Panc1 (cell line): ENCODE measurements around the gene ASPA.
"Not testable (repeated sequence)": the region's sequence is repeated elsewhere in the genome, so short reads cannot be mapped to it uniquely, and the experiment has no call there.

Source experiments
- CTCF ChIP-seq: fragments of 450-650 bp; IDR thresholded peaks from 2 replicates; pipeline ENCODE4 v1.5.1; 2017; ENCODE audit warnings: mild to moderate bottlenecking
- POLR2AphosphoS5 ChIP-seq: IDR thresholded peaks from 2 replicates; pipeline ENCODE4 v1.6.1; 2012; ENCODE audit warnings: mild to moderate bottlenecking, low read depth, low read length, moderate library complexity

- not testable (repeated sequence) for TF ChIP-seq CTCF, POLR2AphosphoS5
Measured at GRCh38 chr17:3519472-3519871, 43.7 kb downstream of the ASPA start.
